Heart right ventricle (tissue), 16 donors: Measurements from ENCODE around the gene RAB11FIP5. TPM values are rescaled to one million over a fixed set of nuclear protein-coding genes. Genes with fewer than 3 reads are reported as not detected.

Experiments used
- ATAC-seq, 8 donors: fragments of 200-7000 bp; cut with Tn5 transposase; one replicate each; pipeline ENCODE4 v1.9.1; 2020; ENCODE audit warnings: mild to moderate bottlenecking in 8 of 8, moderate library complexity in 8 of 8, moderate number of reproducible peaks in 1 of 8
- DNase-seq, 2 donors: peaks; one replicate each; pipeline ENCODE4 v3.0.0-alpha.2; 2020
- H3K27ac ChIP-seq, 10 donors: fragments of 200-600 bp; sonication (generic) in 2 of 10; one replicate each; pipeline versions ENCODE4 v1.5.0 to v1.8.0; 2020 to 2022; ENCODE audit warnings: mild to moderate bottlenecking in 3 of 10
- H3K27me3 ChIP-seq, 7 donors: fragments of 200-600 bp; one replicate each; pipeline ENCODE4 v1.8.0; 2021 to 2022; ENCODE audit warnings: mild to moderate bottlenecking in 2 of 7
- H3K36me3 ChIP-seq, 9 donors: fragments of 200-600 bp; sonication (generic) in 1 of 9; one replicate each; pipeline versions ENCODE4 v1.5.0 to v1.8.0; 2020 to 2022; ENCODE audit warnings: mild to moderate bottlenecking in 2 of 9
- H3K4me1 ChIP-seq, 9 donors: fragments of 200-600 bp; sonication (generic) in 1 of 9; one replicate each; pipeline versions ENCODE4 v1.5.0 to v1.8.0; 2020 to 2022; ENCODE audit warnings: mild to moderate bottlenecking in 4 of 9
- H3K4me3 ChIP-seq, 10 donors: fragments of 200-600 bp; sonication (generic) in 2 of 10; one replicate each; pipeline versions ENCODE4 v1.5.0 to v1.8.0; 2020 to 2022; ENCODE audit warnings: mild to moderate bottlenecking in 7 of 10, moderate library complexity in 2 of 10
- H3K9me3 ChIP-seq, 11 donors: fragments of 200-600 bp in 10 of 11; sonication (generic) in 2 of 11; one replicate each; pipeline versions ENCODE4 v1.5.0 to v1.8.0; 2013 to 2022; ENCODE audit warnings: mild to moderate bottlenecking in 2 of 11, control low read depth in 1 of 11, moderate library complexity in 1 of 11
- WGBS, 2 donors: extraction: QIAGEN DNeasy Blood & Tissue Kit; methylation state at CpG; one replicate each; pipeline ENCODE4 v1.1.7; 2013; ENCODE audit warnings: inconsistent platforms in 1 of 2; 5-methylcytosine and 5-hydroxymethylcytosine counted together
- intact Hi-C, 10 donors: fragments of 100-400 bp; cut with DNase I; formaldehyde crosslinking; loops; one replicate each; pipeline versions ENCODE4 v1.11.1 to v1.14.2; 2022
- polyA plus RNA-seq, 2 donors: library from polyadenylated mRNA; stranded (reverse); fragments of 200-250 nt; gene quantifications; one replicate each; pipeline ENCODE4 v1.2.3, GENCODE V29; 2013
- total RNA-seq, 10 donors: library from RNA; stranded (reverse); fragmentation: NEBNext Ultra II Directional in 3 of 10; extraction: Animal tissue kit (Norgen Biotek cat#: 25700) in 3 of 10; gene quantifications; one replicate each; pipeline versions ENCODE4 v1.2.1 to v1.2.4, GENCODE V29; 2021 to 2023
- TF ChIP-seq, protein P1 (sequence below), 9 donors: fragments of 200-600 bp; sonication (generic) in 2 of 9; IDR thresholded peaks; one replicate each; pipeline versions ENCODE4 v1.5.0 to v1.8.0; 2021 to 2022; ENCODE audit warnings: antibody characterized with exemption in 9 of 9, mild to moderate bottlenecking in 5 of 9, moderate library complexity in 1 of 9
- donor health status: Arrhythmogenic right ventricular cardiomyopathy.
- donor health status: ischemic (EF 13 %, LVEDD 7.1; RV severe dilation, severe dysfunction).
- donor health status: healthy with polysubstance abuse.
- donor health status: DM: no; HTN: yes; CAD: no.
- donor health status: DM: no; HTN: no; CAD: no.
- donor health status: ischemic (EF 25% LVEDD 6.9; RV normal size, moderate dysfunction).
- donor health status: ischemic (EF 25% LVEDD 5.7; RV mildly dilated, moderate dysfunction).
- donor health status: healthy.
- donor health status: DM: yes; HTN: yes; CAD: no.
- donor health status: Ischemic cardiomyopathy.
- donor health status: ischemic (EF 35%, LVEDD 5.7; RV mildly dilated, moderate dysfunction).
- donor health status: nonischemic (EF 11% LVEDD 7.7; RV severe dilation, severe dysfunction).
- donor health status: DM: yes; HTN: yes; CAD: no.
- donor health status: PGD.
- donor health status: ischemic (EF 29% LVEDD 5.4; RV normal size, mild dysfunction).
- donor health status: nonischemic (EF 23%, LVEDD 6.1; RV moderate dilation, normal function).

Gene RAB11FIP5
- total and polyA plus RNA-seq, 12 donors, result 6.8 to 30.4 (median 22.3) TPM

DNA sequence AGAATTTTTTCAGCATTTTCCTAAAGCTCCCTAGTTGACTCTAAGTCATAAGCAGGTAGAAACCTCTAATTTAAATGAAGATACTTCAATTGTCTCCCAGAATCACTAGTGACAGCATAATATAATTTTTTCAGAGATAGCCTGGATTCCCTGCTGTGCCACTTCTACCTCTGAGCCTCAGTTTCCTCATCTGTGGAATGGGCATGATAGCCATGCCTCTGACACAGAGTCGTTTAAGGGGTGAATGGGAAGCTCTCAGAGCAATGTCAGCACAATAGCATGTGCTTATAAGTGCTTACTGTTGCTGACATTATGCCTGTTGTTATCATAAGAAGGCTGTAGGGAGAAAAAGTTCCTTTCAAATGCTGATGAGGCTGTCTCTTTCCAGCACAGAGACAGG, 89.3 kb downstream of the RAB11FIP5 start:
- WGBS, 2 donors, result 77 to 89% methylated on average over 1 of the region's 1 CpG
- H3K36me3 ChIP-seq, result peaks cover 0 to 57% (median 9%) of the 10 kb centered on the region in 9 donors
- no peaks in the 10 kb centered on the region for H3K9me3 ChIP-seq
- TF ChIP-seq, protein P1, sequence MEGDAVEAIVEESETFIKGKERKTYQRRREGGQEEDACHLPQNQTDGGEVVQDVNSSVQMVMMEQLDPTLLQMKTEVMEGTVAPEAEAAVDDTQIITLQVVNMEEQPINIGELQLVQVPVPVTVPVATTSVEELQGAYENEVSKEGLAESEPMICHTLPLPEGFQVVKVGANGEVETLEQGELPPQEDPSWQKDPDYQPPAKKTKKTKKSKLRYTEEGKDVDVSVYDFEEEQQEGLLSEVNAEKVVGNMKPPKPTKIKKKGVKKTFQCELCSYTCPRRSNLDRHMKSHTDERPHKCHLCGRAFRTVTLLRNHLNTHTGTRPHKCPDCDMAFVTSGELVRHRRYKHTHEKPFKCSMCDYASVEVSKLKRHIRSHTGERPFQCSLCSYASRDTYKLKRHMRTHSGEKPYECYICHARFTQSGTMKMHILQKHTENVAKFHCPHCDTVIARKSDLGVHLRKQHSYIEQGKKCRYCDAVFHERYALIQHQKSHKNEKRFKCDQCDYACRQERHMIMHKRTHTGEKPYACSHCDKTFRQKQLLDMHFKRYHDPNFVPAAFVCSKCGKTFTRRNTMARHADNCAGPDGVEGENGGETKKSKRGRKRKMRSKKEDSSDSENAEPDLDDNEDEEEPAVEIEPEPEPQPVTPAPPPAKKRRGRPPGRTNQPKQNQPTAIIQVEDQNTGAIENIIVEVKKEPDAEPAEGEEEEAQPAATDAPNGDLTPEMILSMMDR (IDR thresholded peaks at IDR 0.05), result no peak
- H3K4me3 ChIP-seq, result no peak overlapping the region
- H3K27ac ChIP-seq, result no peak overlapping the region
- ATAC-seq (no peak), DNase-seq (no peak)
- no peaks in the 10 kb centered on the region for H3K4me1 ChIP-seq
- H3K27me3 ChIP-seq, result no peaks in the 10 kb centered on the region
- intact Hi-C loops, result no loop called here

Other genes starting within 250 kb of the RAB11FIP5 start
- gene SPR, start 225.5 kb downstream of the RAB11FIP5 start, total RNA-seq, result 10 to 100 TPM; 31.4 to 55.4 (median 39.3) TPM
- gene SPR, start 225.5 kb downstream of the RAB11FIP5 start, polyA plus RNA-seq, result 10 to 100 TPM; 24.0 to 44.2 TPM
- gene EMX1, start 195.4 kb downstream of the RAB11FIP5 start, total RNA-seq, result not detected
- gene EMX1, start 195.4 kb downstream of the RAB11FIP5 start, polyA plus RNA-seq, result under 1 TPM; 0.01 to 0.07 TPM
- 10 to 100 TPM in 5 of 10 donors, 1 to 10 TPM in 5; 7.3 to 11.8 (median 10.0) TPM for gene SFXN5, start 41.2 kb downstream of the RAB11FIP5 start, total RNA-seq
- gene SFXN5, start 41.2 kb downstream of the RAB11FIP5 start, polyA plus RNA-seq, result 1 to 10 TPM; 4.4 to 9.5 TPM
- gene NOTO, start 89.6 kb upstream of the RAB11FIP5 start, total RNA-seq, result not detected
- gene NOTO, start 89.6 kb upstream of the RAB11FIP5 start, polyA plus RNA-seq, result not detected
- 10 to 100 TPM; 13.3 to 22.7 (median 17.5) TPM for gene SMYD5, start 101.3 kb upstream of the RAB11FIP5 start, total RNA-seq
- 10 to 100 TPM; 17.0 to 17.9 TPM for gene SMYD5, start 101.3 kb upstream of the RAB11FIP5 start, polyA plus RNA-seq
- 10 to 100 TPM; 61.2 to 96.5 (median 76.6) TPM for gene PRADC1, start 120.3 kb upstream of the RAB11FIP5 start, total RNA-seq
- gene PRADC1, start 120.3 kb upstream of the RAB11FIP5 start, polyA plus RNA-seq, result 100 to 1,000 TPM; 109 to 221 TPM
- 100 to 1,000 TPM; 162 to 213 (median 177) TPM for gene CCT7, start 121.4 kb upstream of the RAB11FIP5 start, total RNA-seq
- 100 to 1,000 TPM; 209 to 332 TPM for gene CCT7, start 121.4 kb upstream of the RAB11FIP5 start, polyA plus RNA-seq
- 1 to 10 TPM in 3 of 10 donors, under 1 TPM in 7; 0.57 to 1.8 (median 0.80) TPM for gene FBXO41, start 171.5 kb upstream of the RAB11FIP5 start, total RNA-seq
- under 1 TPM; 0.12 to 0.51 TPM for gene FBXO41, start 171.5 kb upstream of the RAB11FIP5 start, polyA plus RNA-seq
- under 1 TPM in 1 of 10 donors, not detected in 9; 0.36 TPM for gene EGR4, start 180.6 kb upstream of the RAB11FIP5 start, total RNA-seq
- not detected for gene EGR4, start 180.6 kb upstream of the RAB11FIP5 start, polyA plus RNA-seq